NCI-H2029 (cell line): ENCODE measurements around the gene CDCA5.
"Not testable (repeated sequence)": the region's sequence is repeated elsewhere in the genome, so short reads cannot be mapped to it uniquely, and the experiment has no call there.

Experiments used
- DNase-seq: peaks from one replicate; lab custom pipeline; 2025; lab: John Stamatoyannopoulos, UW

Gene CDCA5

GRCh38 chr11:65118891-65119669 lies 35.2 kb upstream of the CDCA5 start:
- not testable (repeated sequence) for DNase-seq

DNA sequence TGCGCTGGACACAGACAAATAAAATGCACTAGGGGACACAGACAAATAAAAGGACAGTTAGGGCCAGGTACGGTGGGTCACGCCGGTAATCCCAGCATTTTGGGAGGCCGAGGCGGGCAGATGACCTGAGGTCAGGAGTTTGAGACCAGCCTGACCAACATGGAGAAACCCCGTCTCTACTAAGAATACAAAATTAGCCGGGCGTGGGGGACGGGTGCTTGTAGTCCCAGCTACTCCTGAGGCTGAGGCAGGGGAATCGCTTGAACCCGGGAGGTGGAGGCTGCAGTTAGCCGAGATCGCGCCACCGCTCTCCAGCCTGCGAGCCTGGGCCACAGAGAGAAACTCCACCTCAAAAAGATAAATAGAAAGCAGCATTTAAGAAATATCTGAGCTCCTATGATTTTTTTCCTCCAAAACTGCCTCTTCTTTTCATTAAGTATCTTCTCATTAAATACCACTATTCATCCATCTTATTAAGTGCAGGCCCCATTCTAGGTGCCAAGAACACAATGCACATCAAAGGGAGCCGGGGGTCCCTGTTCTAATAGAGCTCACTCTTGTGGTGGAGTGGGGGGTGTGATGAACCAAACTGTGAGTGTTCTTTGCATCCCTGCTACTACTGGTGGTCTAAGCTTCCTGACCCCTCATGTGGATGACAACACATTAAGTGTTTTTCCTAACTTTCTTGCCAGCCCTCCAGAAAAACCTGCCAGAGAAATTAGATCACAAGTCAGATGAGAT lies 34.4 kb upstream of the CDCA5 start:
- DNase-seq: no peak

DNA sequence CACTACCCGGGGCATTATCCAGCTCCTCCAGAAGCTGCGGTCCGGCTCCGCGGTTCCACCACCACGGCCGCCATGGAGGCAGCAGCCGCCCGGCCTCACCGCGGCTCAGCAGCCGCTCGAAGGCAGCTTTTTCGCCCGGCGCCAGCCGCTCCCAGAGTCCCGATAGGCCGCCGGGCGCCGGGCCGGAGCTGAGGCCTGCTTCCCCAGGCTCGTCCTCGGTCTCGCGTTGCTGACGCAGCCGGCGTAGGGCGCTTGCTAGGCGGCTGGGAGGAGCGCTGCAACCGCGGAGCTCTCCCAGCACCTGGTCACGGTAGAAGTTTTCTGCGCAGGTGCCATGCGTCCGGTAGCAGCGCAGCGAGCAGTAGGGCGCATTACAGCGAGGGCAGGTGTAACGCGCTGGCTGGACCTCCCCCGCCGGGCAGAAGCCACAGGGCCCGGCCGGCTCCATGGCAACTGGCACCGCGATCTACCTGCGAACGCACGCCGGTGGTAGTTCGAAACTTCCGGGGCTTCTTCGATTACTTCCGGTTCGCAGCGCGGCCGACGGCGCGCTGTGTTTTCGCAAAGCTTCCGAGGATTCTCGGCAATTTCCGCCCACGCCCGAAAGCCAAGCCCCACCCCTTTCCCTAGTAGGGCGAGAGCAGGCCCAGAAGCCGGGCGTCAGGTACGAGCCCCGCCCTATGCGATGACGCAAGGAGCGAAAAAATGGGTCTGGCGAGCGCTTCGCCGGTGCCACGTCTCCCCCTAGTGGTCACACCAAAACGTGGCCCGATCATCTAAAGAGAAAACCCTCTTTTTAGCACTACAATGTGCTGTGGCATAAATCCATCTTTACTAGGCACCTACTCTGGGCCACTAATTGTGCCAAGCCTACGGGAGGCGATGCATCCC lies 33.6 kb upstream of the CDCA5 start, which contains the start of gene ZNHIT2:
Gene ZNHIT2, minus strand, starts transcription at position 496 of the 891 bp plus-strand sequence. Its CDS starts 48 bp downstream, at position 448.
- peak; percentile 99 for DNase-seq

DNA sequence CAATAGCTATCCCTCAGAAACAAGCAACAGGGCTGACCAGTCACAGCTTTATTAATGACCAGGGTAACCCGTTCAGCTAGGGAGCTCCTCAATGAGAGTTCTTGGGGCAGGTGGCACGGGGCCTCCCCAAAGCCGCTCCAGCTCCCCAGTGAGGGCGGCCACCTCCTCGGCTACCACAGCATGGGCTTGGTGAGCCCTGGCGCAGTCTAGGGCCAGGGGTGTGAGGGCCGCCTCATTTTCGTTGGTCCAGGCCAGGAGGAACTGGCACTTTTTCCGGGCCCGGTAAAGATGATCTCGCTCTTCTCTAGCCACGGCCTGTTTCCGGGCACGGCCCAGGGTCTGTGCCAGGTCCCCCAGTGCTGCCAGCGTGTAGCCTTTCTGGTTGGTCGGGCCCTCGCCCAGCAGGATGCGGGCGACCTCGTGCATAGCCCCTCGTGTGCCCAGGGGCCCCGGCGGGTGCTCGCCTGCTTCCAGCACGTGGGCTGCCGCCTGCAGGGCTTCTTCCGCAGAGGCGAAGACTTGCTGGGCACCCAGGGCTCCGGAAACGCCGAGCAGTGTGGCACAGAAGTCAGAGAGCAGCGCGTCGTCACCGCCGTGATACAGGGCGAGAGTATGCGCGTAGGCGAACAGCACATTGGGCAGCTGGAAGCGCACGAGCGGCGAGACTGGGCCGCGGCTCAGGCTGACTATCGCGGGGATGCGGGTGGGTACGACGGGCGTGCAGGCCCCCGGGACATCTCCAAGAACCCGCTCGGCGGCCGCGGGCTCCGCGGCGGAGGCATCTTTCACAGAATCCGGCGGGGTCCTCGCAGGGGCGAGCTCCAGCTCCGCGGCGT lies 32.7 kb upstream of the CDCA5 start:
- peak; percentile 53 for DNase-seq

DNA sequence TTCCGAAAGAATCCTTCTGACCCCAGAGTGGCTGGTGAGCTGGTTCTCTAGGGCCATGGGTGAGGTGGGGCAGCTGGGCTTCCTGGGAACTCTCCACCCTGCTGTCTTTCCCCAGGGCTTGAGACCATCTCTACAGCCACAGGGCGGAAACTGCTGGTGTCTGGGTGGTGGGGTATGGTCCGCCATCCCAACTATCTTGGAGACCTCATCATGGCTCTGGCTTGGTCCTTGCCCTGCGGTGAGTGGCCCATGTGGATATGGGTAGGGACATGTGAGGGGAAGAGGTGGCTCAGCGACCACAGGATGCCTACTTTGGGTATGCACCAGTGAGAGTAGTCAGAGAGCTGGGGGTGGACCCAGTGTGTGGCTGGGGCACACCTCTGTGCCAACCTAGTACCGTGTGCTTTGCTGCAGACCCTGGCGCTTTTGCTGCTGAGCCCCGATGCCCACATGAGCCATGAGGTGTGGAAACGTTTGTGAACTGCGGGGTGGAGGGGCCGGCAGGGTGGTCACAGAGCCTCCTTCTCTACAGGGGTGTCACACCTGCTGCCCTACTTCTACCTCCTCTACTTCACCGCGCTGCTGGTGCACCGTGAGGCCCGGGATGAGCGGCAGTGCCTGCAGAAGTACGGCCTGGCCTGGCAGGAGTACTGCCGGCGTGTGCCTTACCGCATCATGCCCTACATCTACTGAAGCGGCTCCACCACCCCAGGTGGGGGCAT lies 31.7 kb upstream of the CDCA5 start:
- no peak for DNase-seq

GRCh38 chr11:65114538-65115171 lies 30.8 kb upstream of the CDCA5 start:
- DNase-seq: no peak

DNA sequence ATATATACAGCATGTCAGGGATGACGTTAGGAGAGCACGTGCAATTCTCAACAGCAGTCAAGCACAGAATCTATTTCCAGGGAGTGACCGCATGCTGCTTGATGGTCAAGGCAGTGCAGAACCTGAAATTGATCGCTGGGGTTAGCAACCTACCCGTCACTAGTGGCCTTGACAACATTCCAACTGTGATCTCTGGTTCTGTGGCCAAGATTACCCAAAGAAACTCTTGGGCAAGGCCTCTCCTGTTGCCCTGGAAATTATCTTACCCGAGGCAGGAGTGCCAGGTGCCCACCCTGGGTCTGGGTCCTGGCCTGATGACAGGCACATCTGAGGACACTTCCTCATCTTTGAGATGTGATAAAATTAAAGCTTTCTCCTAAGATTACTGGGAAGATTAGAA lies 30.0 kb upstream of the CDCA5 start:
- no peak for DNase-seq

GRCh38 chr11:65113361-65113756 lies 29.5 kb upstream of the CDCA5 start:
- DNase-seq: peak; percentile 8

DNA sequence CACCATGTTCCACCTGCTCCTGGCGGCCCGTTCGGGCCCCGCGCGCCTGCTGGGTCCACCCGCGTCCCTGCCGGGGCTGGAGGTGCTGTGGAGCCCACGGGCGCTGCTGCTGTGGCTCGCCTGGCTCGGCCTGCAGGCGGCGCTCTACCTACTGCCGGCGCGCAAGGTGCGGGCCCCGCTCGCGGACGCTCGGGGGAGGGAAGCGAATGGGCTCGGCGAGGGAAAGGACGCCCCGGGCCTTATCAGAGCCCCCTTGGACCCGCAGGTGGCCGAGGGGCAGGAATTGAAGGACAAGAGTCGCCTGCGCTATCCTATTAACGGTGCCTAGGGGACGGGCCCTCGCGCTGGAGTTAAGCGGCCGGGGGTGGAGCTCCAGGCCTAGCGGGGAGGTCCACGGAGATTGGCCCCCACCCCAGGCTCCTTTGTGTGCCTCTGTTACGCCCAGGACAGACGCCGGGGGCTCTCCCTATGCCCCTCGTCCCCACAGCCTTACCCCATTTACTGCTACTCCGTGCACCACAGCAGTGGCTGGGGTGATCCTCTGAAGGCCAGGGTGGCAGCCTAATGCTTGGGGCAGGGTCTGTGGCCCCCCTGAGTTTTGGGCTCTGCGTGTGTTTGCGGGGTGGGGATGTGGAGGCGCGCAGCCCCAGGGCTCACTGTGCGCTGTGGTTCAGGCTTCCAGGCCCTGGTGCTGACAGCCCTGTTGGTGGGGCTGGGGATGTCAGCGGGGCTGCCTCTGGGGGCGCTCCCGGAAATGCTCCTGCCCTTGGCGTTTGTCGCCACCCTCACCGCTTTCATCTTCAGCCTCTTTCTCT lies 28.9 kb upstream of the CDCA5 start:
- DNase-seq: peak; percentile 16

DNA sequence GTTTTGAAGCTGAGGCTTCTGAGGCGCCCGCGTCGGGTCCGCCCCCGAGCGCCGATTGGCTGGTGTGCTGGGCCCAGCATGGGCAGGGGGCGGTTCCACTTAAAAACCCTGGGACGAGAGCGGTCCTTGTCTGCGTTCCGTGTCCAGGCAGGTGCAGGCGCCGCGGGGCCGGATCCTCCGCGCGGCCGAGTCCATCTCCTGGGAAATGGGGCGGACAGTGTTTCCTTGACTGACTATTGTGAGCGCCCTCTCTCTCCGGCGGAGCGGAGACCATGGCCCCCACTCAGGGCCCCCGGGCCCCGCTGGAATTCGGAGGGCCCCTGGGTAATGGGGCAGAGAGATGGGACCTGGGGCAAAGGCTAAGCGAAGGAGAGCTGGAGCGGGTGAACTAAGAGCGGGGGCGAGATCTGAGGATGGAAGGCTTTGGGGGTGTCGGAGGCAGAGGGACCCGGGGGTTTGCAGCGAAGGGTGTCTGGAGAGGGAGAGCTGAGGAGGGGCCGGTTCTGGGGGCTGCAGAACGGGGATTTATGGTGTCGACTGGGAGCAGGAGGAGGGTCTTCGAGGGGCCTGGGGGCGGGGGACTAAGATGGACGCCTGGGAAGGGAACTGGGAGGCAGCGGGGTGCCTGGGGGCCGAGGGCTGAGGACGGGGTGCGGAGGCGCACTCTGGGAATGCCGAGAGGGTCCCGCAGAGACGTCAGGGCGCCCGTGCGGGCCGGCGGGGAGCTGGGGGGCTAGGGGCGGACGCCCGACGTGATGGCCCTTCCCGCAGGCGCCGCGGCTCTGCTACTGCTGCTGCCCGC lies 28.1 kb upstream of the CDCA5 start, which contains the start of gene TM7SF2:
Gene TM7SF2, plus strand, starts transcription at position 129 of the 802 bp plus-strand sequence. Its CDS starts 144 bp downstream, at position 273.
- peak; percentile 97 for DNase-seq

DNA sequence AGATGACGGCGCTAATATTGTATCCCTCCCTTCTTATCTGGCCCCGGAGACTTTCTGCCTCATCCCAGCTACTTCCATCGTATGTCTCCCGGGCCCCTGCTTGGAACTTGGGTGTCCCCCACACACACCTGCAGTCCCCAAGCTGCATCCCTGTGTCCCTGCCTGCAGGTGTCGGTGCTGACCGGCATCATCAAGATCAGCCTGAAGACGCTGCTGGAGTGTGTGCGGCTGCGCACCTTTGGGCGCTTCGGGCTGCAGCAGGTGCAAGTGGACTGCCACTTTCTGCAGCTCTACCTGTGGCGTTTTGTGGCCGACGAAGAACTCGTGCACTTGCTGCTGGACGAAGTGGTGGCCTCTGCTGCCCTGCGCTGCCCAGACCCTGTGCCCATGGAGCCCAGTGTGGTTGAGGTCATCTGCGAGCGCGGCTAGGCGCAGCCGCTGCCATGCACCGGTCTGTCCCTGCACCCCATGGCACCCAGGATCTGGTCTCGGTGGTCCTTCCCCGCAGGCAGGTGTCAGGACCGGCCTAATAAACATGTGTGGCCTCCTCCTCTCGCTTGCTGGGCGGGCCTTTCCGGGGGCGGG lies 27.4 kb upstream of the CDCA5 start:
- no peak for DNase-seq

DNA sequence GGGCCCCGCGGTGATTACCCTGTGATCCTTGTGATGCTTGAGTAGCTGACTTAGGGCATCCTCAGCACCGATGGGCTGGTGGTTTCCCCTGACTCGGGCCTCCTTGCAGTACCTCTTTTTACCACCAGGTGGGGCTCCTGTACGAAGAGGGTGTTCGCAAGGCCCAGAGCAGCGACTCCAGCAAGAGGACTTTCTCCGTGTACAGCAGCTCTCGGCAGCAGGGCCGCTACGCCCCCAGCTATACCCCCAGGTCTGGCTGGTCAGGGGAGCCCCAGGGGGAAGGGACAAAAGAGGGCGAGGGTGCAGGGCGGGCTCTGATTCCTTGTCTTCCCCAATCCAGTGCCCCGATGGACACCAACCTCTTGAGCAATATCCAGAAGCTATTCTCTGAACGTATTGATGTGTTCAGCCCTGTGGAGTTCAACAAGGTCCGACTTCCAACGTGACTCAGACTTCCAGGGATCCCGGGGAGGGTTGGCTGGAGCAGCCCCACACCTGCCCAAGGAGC lies 26.6 kb upstream of the CDCA5 start:
- DNase-seq: peak; percentile 64

DNA sequence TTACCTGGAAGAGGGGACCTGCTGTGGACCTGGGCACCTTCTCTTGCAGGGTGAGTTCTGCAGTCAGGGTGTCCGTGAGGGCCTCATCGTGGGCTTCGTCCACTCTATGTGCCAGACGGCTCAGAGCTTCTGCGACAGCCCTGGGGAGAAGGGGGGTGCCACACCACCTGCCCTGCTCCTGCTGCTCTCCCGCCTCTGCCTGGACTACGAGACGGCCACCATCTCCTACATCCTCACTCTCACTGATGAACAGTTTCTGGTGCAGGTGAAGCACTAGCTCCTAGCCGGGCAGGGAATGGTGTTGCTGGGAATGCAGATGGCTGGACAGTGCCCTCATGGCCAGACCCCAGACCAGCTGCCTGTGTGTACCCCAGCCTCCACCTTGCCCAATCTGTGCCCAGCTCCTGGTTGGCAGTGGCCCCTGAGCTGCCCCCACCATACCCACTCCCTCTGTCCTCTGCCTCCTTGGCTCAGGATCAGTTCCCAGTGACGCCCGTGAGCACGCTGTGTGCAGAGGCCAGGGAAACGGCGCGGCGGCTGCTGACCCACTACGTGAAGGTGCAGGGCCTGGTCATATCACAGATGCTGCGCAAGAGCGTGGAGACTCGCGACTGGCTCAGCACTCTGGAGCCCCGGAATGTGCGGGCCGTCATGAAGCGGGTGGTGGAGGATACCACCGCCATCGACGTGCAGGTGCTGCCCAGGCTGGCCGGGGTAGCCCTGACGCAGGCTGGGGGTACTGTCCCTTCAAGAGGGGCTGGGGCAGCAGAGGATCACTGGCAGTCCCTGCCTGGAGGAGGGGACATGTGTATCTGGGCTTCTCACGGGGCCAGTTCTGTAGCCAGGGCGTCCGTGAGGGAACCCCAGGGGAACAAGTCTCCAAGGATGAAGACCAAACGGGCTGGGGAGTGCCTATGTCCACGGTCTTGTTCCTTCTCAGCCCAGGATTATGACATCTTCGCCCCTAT lies 25.7 kb upstream of the CDCA5 start:
- no peak for DNase-seq

GRCh38 chr11:65108469-65109123 lies 24.8 kb upstream of the CDCA5 start:
- no peak for DNase-seq

DNA sequence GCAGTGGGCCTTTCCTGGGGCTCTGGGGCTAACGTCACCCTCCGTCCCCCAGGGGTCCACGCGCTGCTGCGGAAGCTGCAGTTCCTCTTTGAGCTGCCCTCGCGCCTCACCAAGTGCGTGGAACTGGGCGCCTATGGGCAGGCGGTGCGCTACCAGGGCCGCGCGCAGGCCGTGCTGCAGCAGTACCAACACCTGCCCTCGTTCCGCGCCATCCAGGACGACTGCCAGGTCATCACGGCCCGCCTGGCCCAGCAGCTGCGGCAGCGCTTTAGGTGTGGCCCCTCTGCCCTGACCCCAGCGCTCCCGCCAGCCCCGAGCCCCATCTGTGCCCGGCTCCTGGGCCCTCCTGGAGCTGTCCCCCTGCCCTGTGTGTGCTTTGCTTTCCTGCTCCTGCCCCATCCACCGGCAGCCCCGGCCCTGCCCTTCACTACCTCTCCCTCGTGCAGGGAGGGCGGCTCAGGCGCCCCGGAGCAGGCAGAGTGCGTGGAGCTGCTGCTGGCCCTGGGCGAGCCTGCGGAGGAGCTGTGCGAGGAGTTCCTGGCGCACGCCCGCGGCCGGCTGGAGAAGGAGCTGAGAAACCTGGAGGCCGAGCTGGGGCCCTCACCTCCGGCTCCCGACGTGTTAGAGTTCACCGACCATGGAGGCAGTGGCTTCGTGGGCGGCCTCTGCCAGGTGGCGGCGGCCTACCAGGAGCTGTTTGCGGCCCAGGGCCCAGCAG lies 24.1 kb upstream of the CDCA5 start:
- DNase-seq: no peak
